Right lobe of liver (tissue), 4 donors: ENCODE measurements around the gene TSPAN18.

Source experiments
- POLR2A ChIP-seq: fragments of 450-650 bp; IDR thresholded peaks from one replicate; pipeline ENCODE4 v1.6.1; 2017; ENCODE audit warnings: antibody characterized with exemption, mild to moderate bottlenecking
- TF ChIP-seq, protein P1 (sequence below), 4 donors: fragments of 200-600 bp in 3 of 4; fragments of 450-650 bp in 1 of 4; IDR thresholded peaks; one replicate each; pipeline versions ENCODE4 v1.5.1 to v1.8.0; 2016 to 2022; ENCODE audit warnings: antibody characterized with exemption in 4 of 4, mild to moderate bottlenecking in 2 of 4
- donor health status: DM: no; HTN: no; CAD: no.
- donor health status: DM: no; HTN: no; CAD: no.
- donor health status: DM: no; HTN: yes; CAD: no.

- TF ChIP-seq, protein P1, sequence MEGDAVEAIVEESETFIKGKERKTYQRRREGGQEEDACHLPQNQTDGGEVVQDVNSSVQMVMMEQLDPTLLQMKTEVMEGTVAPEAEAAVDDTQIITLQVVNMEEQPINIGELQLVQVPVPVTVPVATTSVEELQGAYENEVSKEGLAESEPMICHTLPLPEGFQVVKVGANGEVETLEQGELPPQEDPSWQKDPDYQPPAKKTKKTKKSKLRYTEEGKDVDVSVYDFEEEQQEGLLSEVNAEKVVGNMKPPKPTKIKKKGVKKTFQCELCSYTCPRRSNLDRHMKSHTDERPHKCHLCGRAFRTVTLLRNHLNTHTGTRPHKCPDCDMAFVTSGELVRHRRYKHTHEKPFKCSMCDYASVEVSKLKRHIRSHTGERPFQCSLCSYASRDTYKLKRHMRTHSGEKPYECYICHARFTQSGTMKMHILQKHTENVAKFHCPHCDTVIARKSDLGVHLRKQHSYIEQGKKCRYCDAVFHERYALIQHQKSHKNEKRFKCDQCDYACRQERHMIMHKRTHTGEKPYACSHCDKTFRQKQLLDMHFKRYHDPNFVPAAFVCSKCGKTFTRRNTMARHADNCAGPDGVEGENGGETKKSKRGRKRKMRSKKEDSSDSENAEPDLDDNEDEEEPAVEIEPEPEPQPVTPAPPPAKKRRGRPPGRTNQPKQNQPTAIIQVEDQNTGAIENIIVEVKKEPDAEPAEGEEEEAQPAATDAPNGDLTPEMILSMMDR (IDR thresholded peaks at IDR 0.05) = no peak
- no peak for TF ChIP-seq POLR2A
These were observed 204.7 kb downstream of the TSPAN18 start for GRCh38 chr11:44931466-44931865.
